ENCODE measurements around the gene TROAP.
A peak's percentile ranks its signal among the peaks of the same experiment; 100 is the strongest.
"Not testable (repeated sequence)": the region's sequence is repeated elsewhere in the genome, so short reads cannot be mapped to it uniquely, and the experiment has no call there.

Gene TROAP, protein sequence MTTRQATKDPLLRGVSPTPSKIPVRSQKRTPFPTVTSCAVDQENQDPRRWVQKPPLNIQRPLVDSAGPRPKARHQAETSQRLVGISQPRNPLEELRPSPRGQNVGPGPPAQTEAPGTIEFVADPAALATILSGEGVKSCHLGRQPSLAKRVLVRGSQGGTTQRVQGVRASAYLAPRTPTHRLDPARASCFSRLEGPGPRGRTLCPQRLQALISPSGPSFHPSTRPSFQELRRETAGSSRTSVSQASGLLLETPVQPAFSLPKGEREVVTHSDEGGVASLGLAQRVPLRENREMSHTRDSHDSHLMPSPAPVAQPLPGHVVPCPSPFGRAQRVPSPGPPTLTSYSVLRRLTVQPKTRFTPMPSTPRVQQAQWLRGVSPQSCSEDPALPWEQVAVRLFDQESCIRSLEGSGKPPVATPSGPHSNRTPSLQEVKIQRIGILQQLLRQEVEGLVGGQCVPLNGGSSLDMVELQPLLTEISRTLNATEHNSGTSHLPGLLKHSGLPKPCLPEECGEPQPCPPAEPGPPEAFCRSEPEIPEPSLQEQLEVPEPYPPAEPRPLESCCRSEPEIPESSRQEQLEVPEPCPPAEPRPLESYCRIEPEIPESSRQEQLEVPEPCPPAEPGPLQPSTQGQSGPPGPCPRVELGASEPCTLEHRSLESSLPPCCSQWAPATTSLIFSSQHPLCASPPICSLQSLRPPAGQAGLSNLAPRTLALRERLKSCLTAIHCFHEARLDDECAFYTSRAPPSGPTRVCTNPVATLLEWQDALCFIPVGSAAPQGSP

DNA sequence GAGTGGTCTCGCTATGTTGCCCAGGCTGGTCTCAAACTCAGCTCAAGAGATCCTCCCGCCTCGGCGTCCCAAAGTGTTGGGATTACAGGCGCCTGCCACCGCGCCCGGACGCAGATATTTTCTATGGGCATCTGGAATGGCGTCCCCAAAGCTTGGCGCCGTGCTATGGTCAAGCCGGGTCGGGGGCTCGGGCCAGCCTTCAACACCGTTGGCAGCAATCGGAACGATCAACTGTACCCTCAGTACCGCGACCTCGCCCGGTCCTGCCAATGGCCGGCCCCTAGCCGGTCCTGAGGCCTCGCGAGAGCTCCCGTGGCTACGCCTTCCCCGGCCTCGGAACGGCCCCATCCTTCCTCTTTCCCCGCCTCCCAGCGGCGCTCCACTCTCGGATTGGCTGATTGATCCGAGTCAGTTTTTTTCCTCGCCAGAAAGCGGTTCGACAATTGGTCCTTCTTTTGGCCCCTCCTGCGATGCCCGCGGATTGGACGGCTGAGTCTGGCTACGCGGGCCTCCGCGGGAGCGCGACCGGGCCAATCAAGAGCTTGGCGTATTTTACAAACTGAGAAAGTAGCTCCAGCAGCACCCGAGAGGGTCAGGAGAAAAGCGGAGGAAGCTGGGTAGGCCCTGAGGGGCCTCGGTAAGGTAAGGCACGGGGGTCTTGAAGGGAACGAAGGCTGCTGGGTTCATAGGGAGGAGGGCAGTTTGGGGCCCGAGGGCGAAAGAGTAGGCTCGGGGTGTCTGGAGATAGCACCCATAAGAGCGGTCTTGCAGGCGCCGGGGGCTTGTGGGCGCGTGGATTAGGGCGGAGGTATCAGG, at the start of gene TROAP:
Gene TROAP (plus strand): TSS at position 548 of the 816 bp plus-strand sequence. CDS start 354 bp downstream, outside the sequence.
- peak; percentile 99 for DNase-seq

DNA sequence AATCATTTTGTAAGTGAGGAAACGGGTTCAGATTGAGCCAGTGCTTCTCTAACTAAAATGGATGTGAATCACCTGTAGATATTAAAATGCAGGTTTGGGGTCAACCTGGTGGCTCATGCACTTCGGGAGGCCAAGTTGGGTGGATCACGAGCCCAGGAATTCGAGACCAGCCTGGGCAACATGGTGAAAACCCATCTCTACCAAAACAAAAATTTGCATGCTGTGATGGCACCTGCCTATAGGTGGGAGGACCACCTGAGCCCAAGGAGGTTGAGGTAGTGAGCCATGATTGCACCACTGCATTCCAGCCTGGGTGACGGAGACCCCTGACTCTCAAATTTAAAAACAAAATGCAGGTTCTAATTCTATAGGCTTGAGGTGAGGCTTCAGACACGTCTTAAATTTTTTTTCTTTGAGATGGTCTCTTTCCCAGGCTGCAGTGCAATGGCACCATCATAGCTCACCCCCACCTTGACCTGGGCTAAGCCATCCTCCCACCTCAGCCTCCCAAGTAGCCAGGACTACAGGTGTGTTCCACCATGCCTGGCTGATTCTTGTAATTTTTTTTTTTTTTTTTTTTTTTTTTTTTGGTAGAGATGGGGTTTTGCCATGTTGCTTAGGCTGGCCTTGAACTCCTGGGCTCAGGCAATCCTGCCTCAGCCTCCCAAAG, 49.2 kb upstream of the TROAP start:
- no peak for DNase-seq

DNA sequence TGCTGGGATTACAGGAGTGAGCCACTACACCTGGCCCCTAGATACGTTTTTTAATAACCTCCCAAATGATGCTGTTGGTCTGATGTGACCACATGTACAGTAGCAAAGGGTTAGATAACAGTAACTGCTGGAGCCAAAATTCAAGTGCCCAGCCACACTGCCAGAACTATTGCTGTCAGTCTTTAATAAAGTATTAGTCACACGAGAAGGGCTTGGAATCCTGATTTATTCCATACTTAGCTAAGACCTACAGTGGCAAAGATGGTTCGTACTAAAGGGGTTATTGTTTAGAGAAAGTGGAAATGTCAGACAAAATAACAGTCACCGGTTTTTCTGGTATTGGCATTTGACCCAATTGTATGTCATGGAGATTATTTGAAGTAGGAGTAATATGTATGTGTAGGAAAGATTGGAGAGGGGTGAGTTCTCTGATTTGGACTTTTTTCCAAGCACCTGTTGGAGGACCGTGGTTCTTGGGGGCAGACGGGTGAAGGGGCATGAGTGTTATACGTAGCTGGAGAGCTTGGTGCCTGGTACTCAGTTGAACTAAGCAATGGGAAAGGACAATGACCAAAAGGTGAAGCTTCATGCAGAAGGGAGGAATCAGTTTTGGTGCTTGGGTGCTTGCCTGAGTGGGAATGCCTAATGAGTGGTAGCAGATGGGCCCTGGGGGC, 48.5 kb upstream of the TROAP start:
- no peak for DNase-seq

DNA sequence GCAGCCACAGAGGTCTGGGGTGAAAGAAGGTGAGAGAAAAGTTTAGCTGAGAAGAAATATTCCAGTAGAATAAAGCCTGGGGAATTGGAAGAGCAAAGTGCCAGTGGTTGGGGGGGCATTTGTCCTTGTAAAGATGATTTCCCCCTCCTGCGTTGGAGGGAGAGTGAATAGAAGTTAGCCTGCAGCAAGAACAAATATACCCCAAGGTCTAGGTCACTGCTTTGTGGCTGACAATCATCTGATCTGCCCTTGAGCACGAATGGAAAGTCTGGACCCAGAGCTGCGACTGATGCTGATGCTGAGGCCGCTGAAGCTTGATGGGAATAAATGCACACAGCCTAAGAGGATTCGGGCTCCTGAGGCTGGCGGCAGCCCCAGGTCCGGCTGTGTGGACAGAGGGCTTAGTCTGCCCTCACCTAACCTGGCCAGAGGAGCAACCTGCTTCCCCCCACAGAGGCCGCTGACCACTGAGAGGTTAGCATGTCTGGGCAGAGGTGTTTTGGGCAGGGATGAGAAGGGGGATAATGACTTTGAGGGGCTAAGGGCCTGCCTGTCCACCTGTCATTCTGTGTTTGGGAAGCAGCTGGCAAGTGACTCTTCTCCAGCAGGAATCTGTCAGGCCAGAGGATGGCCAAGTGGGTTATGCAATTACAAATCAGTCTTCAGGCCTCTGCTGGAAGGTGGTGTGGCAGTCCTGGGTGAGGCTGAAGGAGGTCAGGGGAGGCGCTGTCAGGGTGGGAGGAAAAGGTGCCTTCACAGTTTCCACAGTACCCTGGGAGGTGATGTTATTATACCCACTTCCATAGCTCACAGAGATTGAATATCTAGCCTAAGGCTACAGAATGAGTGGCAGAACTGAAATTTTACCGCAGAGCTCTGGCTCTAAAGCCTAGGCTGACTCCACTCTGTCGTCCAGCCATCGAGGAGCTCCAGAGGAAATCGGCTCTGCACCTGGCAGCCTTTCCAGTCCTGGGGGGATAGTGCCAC, 46.5 kb upstream of the TROAP start:
- DNase-seq: no peak

DNA sequence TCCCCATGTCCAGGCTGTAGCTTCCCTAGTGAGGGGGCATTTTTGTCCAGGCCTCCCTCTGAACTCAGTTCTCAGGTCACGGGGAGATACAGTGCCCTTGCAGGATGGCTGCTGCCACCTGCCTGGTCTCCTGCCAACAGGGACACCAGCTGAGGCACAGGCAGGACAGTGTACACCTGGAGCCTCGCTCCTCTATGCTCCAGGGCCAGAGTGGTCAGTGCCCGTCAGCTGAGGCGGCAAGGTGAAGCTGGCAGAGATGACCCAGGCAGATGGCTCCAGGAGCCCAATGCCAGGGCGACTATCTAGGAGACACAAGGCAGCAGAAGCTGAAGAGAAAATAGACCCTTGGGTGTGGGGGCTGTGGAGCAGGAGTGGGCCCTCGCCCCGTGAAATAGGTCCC, 45.6 kb upstream of the TROAP start:
- DNase-seq: no peak

DNA sequence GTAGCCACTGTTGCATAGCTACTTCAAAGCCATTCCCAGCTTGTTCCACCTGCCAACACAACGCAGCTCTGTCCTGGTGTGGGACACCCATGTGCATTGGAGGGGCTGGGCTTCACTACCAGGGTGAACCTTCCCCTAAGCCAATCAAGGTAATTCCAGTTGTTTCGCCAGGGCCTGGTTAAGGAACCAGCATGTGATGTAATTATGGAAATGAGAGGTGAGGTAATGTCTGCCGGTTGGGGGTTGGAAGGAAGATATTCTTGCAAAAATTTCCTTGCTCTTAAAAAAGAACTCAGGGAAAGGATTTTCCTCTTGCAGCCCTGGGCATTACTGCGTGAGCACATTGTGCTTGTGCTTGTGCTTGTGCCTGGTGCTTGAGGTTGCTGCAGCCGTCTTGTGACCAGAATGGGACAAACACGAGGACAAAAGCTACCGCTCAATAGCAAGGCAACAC, 43.3 kb upstream of the TROAP start:
- DNase-seq: no peak

DNA sequence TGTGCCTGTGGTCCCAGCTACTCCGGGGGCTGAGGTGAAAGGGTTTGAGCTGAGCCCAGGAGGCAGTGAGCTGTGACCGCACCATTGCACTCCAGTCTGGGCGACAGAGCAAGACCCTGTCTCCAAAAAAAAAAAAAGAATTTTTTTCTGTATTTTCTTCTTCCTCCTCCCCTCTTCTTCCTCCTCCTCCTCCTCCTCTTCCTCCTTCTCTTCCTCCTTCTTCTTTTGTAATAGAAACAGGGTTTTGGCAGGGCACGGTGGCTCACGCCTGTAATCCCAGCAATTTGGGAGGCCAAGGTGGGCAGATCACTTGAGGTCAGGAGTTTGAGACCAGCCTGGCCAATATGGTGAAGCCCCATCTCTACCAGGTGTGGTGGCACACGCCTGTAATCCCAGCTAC, 42.5 kb upstream of the TROAP start:
- DNase-seq: not testable (repeated sequence)

DNA sequence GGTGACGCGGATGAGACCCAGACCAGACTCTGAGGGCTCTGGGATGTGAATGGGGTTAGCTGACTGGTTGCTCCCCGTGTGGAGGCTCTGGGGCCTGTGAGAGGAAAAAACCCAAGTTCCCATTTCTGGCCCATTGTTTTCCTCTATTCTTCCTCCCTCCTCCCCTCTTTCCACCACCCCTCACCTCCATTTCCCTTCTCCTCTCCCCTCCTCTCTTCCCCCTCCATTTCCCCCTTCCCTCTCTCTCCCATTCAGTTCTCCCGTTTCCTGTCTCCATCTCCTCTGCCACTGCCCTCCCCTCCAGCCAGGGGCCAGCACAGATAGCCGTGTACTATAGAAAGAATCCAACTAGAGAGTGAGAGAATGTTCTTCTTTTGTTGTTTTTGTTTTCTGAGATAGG, 40.8 kb upstream of the TROAP start:
- no peak for DNase-seq

DNA sequence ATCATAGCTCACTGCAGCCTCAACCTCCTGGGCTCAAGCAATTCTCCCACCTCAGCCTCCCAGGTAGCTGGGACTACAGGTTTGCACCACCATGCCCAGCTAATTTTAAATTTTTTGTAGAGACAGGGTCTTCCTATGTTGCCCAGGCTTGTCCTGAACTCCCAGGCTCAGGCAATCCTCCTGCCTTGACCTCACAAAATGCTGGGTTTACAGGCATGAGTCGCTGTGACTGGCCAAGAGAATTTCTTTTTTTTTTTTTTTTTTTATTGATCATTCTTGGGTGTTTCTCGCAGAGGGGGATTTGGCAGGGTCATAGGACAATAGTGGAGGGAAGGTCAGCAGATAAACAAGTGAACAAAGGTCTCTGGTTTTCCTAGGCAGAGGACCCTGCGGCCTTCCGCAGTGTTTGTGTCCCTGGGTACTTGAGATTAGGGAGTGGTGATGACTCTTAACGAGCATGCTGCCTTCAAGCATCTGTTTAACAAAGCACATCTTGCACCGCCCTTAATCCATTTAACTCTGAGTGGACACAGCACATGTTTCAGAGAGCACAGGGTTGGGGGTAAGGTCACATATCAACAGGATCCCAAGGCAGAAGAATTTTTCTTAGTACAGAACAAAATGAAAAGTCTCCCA, 40.2 kb upstream of the TROAP start:
- not testable (repeated sequence) for DNase-seq

DNA sequence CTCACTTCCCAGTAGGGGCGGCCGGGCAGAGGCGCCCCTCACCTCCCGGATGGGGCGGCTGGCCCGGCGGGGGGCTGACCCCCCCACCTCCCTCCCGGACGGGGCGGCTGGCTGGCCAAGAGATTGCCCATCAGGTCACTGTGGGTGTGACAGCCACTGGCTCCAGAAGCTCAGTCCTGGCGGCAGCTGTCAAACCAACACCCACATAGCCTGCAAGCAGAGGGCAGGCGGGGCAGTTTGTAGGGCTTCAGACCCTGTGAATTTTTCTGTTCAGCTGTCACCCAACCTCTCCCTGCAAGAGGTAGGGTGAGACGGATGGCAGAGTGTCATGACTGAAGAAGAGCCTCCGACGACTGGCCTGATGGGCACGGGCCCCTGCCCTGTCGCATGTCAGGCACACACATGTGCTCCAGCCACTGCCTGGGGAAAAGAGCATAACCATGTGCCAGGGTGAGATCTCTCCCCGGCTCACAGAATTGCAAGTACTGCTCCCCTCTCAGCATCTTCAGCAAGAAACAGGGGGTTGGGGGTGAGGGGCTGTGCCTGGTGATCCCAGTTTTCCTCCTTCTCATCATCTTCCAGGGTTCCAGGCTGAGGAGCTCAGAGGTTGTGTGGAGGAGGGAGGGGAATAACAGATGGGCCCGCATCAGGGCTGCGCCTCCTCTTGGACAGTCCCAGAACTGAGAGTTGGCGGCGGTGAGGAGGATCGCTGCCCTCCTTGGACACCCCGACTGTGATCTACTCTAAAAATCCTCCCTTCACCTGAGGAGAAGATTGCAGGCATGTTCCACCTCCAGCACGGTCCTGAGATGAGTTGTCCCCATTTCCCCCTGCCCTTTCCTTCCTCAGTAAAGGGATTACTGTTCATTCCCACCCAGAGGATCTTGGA, 39.3 kb upstream of the TROAP start:
- DNase-seq: no peak

DNA sequence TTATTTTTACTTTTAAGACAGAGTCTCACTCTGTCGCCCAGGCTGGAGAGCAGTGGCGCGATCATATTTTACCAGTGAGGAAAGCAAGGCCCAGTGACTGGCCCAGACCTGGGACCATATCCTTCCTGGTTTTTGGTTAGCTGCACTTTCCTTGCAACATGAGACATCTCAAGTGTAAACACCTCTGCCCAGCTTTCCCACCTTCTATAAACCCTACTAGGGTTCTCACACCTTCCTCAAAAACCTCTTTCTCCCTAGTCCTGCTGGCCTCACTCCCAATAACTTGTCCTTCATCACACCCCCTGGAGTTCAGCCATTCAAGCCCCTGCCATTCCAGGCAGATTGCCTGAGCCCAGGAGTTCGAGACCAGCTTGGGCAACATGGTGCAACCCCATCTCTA, 38.4 kb upstream of the TROAP start:
- no peak for DNase-seq

DNA sequence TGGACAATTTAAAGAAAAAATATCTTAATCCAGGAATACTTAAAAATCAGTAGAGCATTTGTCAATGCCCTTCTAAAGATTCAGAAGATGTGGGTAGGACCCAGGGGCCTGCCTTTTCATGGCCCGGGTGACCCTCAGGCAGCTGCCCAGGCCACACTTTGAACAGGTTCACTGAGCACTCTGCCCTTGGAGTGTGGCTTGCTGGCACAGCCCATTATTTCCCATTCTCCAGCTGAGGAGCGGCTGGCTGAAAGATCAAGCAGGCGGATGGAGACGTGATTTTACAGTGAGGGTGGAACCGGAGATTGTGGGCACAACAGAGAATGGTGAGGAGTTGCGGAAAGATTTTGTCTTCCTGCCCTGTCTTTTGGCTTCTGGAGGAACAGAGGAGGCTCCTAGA, 35.2 kb upstream of the TROAP start:
- no peak for DNase-seq

DNA sequence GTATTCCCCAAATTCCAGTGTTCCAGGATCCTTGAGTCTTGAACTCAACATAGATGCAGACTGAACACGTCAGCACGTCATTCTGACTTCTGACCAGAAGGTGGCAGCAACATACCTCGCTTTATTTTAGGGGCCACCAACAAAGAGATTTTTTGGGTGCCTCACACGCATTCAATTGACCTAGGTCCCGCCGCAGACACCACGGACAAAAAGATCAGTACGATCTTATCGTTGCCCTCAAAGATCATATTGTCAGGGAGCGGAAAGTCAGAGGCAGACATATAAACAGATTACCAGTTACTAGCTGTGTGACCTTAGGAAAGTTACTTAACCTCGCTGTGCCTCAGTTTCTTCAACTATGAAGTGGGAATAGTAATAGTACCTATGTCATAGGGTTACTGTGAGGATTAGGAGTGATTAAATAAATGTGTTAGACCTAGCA, 34.6 kb upstream of the TROAP start:
- peak; percentile 80 for DNase-seq

DNA sequence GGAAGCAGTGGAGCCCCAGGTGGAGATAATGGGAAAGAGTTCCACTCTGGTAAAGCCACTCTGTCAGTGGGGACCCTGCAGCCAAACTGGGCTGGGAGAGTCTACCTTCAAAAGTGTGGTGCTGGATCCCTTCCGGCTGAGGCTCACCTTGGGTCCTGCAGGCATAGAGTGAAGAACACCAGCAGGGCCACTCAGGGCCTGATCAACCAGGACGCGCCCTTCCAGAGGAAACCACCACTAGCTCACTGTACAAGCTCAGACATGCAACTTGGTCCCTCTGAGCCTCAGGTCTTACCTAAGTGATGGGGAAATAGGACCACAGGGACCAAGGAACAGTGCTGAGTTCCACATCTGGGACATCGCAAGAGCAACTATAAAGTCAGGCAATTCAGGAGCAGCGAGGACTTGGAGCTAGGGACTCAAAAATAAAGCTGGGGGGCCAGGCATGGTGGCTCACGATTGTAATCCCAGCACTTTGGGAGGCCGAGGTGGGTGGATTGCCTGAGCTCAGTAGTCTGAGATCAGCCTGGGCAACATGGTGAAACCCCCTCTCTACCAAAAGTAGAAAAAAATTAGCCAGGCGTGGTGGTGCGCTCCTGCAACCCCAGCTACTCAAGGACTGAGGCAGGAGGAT, 34.0 kb upstream of the TROAP start:
- DNase-seq: no peak

DNA sequence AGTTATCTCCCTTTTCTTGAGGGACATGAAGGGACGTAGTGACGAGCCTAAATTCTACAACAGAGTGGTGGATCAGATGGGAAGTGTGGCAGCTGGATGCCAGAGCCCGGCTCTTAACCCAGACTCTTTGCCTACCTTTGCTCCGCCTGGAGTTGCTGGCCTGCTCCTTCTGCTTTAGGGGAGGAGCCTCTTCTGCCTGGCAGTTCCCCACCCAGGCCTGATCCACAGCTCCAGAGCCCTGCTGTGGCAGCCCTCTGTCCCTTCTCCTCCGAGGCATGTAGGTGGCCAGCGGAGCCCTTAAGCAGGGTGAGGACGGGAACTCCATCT, 30.4 kb upstream of the TROAP start:
- no peak for DNase-seq

DNA sequence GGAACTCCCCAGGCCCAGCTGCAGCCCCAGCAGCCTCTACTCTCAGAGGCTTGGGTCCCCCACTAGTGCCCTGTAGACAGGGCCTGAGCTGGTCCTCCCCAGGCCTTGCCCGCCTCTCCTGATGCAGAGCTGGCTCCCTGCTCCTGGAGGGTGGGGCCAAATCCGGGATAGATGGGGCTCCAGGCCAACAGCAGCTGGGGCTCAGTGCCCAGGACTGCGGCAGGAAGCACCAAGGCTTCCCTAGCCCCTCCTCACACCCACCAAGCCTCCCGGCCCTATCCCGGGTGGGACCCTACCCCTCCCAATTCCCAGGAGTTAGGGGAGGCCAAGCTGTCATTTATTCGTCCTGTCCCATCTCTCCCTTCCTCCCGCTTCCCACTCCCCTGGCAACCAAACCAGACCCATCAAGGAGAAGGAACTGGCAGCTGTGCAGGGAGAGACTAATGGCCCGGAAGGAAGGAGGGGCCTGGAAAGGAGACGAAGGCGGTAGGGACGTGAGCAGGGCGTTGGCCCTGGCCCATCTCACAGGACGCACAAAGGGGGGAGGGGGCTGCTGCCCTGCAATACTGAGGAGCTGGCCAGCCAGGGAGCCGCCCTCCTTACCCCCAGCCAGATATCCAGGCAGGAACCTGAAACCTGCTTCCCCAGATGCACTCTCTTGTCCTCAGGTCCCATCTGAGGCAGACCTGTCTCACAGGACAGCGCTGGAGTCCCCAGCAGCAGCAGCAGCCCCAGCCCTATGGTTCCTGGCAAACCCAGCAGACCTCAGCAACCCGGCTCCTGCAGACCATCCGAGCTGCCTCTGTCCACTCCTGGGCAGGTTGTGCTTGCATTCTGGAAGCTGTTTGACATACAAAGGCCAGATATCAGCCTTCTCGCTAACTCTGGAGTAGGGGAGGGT, 29.7 kb upstream of the TROAP start:
- no peak for DNase-seq

DNA sequence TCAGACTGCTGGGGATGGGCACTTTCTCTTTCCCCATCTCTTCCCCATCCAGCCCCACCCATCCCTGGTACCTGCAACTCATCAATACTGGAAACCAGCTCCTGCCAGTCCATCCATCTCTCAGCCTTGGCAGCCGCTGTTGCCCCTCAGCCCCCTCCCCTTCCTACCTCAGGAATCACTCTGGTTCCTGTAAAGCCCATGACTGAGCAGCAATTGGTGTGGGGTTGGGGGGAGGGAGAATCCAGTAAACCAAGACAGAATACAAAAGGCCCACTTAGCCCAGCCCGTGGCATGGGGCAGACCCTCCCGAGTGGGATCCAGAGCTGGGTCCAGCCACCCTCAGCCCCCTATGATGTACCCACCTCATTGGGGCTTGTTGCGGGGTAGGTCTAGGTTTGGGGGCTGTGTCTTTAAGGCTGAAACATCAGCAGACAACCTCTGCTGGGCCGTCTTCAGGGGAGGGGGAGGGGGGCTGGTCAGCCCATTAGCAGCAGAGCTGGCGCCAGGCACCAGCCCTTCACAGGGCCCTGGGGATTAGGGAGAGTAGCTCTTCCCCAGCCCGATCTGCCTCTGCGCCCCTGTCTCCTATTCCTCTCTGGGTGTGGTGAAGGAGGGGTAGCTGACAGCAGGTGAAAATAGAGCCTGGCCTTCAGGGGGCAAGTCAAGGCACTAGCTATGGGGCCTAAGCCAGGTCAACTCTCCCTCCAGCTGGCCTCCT, 28.8 kb upstream of the TROAP start:
- DNase-seq: no peak

Measured in CD4-positive, alpha-beta T cell treated with Interleukin-21 for 1 hour (primary cell).